ENCODE data around the gene CDH4. TPM values are rescaled to one million over a fixed set of nuclear protein-coding genes. Genes with fewer than 3 reads are reported as not detected.

CDH4 gene
- total RNA-seq, 1 donor = 0.18 TPM

DNA sequence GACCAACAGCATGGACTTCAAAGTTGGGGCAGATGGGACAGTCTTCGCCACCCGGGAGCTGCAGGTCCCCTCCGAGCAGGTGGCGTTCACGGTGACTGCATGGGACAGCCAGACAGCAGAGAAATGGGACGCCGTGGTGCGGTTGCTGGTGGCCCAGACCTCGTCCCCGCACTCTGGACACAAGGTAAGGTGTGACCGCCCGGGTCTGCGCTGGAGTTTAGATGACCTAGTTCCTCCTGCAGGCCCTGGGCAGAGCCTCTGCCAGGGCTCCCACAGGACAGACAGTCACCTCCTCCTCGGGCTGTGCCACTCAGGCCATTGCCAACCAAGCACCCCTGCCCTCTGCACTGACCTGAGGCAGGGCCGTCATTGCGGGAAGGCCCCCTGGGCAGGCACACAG, 491.5 kb downstream of the CDH4 start:
- DNase-seq (ENCODE audit: low read depth) = no peak
- H3K4me3 ChIP-seq (ENCODE audit: low read depth, low read length) = no peak overlapping the region
- TF ChIP-seq, protein P1, sequence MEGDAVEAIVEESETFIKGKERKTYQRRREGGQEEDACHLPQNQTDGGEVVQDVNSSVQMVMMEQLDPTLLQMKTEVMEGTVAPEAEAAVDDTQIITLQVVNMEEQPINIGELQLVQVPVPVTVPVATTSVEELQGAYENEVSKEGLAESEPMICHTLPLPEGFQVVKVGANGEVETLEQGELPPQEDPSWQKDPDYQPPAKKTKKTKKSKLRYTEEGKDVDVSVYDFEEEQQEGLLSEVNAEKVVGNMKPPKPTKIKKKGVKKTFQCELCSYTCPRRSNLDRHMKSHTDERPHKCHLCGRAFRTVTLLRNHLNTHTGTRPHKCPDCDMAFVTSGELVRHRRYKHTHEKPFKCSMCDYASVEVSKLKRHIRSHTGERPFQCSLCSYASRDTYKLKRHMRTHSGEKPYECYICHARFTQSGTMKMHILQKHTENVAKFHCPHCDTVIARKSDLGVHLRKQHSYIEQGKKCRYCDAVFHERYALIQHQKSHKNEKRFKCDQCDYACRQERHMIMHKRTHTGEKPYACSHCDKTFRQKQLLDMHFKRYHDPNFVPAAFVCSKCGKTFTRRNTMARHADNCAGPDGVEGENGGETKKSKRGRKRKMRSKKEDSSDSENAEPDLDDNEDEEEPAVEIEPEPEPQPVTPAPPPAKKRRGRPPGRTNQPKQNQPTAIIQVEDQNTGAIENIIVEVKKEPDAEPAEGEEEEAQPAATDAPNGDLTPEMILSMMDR (IDR thresholded peaks at IDR 0.05; ENCODE audit: insufficient read depth, low read length) = no peak

DNA sequence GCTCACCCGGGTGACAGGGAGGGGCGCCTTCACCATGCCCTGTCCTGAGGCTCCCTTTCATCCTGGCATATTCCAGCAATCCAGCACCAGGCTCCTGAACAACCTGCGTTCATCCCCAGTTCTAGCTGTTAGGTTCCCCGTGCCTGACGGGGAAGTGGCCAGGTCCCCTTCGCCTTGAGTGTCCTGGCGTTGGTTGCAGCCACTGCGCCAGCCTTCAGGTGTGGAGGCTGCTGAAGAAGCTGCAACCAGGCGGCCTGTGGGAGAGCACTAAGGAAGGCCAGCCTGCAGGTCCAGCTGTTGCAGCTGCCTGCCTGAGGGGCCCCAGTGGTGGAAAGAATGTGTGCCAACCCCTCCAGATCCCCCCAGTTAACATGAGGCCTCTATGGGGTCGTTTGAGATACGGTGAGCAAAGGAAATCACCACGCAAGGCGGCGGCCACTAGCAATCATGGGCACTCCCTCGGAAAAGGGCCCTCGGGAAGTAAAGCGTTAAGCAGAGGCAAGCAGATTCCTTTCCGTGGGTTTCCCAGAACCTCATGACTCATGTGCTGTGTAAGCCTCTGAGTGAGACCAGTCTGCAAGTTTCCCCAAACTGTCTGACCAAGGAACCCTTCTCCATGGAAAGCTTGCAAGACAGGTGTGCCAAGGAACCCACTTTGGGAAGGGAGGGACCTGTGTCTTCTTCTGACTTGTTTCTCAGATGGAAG, 492.8 kb downstream of the CDH4 start:
- DNase-seq (ENCODE audit: low read depth) = peak; percentile 2
- no peak overlapping the region for H3K4me3 ChIP-seq (ENCODE audit: low read depth, low read length)
- TF ChIP-seq, protein P1 (IDR thresholded peaks at IDR 0.05; ENCODE audit: insufficient read depth, low read length) = no peak

DNA sequence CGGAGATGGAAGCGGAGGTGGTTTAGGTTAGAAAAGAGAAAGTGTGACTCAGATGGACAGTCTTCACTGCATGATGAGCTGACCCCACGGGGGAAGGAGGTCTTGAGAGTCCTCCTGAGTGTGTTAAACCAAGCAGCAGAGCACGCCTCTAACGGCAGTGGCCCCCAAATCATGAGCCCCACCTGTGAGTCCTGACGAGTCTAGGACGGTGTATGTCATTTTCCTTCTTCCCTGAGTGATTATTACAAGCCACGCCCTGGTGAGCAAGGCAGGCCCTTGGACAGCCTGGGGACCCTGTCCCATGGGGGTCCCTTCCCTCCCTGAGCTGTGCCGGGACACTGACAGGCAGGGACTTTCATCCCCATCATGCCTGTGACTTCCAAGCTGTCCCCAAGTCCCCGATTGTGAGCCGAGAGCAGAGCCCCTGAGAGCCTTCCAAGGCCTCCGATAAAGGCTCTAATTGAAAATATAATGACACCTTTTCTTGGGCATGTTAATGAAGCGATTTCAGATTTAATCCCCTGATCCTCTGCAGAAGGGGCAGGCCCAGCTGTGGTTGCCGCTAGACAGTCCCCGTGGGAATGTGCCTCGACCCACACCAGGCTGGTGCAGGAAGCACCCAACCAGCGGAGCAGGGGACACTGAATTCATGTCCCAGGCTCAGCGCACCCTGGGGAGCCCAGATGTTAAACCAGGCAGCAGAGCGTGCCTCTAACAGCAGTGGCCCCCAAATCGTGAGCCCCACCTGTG, 493.5 kb downstream of the CDH4 start:
- no peak for DNase-seq (ENCODE audit: low read depth)
- no peak overlapping the region for H3K4me3 ChIP-seq (ENCODE audit: low read depth, low read length)
- TF ChIP-seq, protein P1 (IDR thresholded peaks at IDR 0.05; ENCODE audit: insufficient read depth, low read length) = no peak

DNA sequence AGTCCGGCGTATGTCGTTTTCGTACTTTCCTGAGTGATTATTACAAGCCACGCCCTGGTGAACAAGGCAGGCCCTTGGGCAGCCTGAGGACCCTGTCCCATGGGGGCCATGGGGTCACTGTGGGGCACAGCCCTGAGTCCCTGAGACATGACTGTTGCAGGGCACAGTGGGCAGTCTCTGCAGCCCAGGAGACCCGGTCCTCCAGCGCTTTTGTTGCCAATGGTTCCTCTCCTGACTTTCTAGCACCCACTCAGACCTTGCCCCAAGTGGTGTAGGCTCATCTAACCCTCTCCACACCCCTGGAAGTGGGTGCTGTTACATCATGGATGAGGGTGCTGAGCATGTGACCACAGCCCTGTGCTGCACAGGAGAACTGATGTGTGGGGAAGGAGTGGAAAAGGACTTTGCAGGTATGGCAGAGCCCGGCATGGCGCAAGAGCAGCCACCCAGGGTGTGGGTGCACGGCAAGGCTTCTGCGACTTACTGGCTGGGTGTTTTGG, 494.1 kb downstream of the CDH4 start:
- H3K4me3 ChIP-seq (ENCODE audit: low read depth, low read length) = no peak overlapping the region
- TF ChIP-seq, protein P1 (IDR thresholded peaks at IDR 0.05; ENCODE audit: insufficient read depth, low read length) = no peak
- DNase-seq (ENCODE audit: low read depth) = no peak

DNA sequence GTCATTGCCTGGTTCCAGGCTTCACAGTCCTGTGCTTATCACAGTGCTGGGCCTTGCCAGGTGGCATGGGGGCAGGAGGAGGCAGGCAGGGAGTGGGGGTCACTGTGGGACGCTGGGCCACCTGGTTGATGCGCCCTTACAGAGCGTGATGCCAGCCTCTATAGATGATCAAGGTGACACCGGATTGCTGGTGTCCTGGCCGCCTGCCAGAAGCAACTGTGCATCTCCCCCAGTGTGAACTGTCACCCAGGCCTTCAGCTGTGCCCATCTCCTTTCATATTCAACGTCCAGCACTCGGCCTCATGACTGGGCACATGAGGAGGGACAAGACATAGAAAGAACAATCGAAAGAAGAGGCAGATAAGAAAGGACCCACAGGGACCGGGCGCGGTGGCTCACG, 494.7 kb downstream of the CDH4 start:
- TF ChIP-seq, protein P1 (IDR thresholded peaks at IDR 0.05; ENCODE audit: insufficient read depth, low read length) = no peak
- DNase-seq (ENCODE audit: low read depth) = no peak
- H3K4me3 ChIP-seq (ENCODE audit: low read depth, low read length) = no peak overlapping the region

DNA sequence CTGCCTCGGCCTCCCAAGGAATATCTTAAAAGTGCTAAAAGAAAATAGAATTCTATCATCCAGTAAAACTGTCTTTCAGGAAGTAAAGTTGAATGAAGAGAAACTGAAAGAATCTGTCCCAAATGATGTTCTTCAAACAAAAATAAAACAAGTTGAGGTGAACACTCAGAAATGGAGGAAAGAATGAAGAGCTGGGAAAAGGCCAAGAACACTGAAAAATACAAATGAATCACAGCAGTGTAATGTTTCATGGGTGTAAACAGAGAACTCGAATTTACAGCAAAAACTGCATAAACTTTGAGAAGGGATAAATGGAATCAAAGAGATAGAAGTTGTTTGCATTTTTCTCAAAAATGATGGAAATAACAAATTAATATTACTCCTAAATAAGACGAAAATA, 496.3 kb downstream of the CDH4 start:
- peak; percentile 1 for DNase-seq (ENCODE audit: low read depth)
- H3K4me3 ChIP-seq (ENCODE audit: low read depth, low read length) = no peak overlapping the region
- TF ChIP-seq, protein P1 (IDR thresholded peaks at IDR 0.05; ENCODE audit: insufficient read depth, low read length) = no peak
